IMR-90 (cell line): Measurements from ENCODE around the gene LETM1. TPM values are rescaled to one million over a fixed set of nuclear protein-coding genes. Genes with fewer than 3 reads are reported as not detected.

ENCODE experiments used
- ATAC-seq: fragments of 200-7000 bp; cut with Tn5 transposase; 2 replicates; pipeline ENCODE4 v1.9.1; 2020; ENCODE audit warnings: low read depth, mild to moderate bottlenecking, moderate library complexity
- BruUV-seq: library from RNA; stranded (reverse); fragments of 400-500 nt; replicated peaks from 2 replicates; lab custom pipeline; 2021; lab: Mats Ljungman, UMichigan
- CTCF ChIA-PET: fragments of 300-600 bp; formaldehyde crosslinking; extraction: SDS; loops from one replicate; lab custom pipeline; 2021; ENCODE audit warnings: antibody characterized with exemption; lab: Yijun Ruan, JAX
- POLR2A ChIA-PET: fragments of 300-600 bp; sonication (Branson Sonifier 250); formaldehyde crosslinking; loops from one replicate; lab custom pipeline; 2022; ENCODE audit warnings: antibody characterized with exemption; ENCODE audit not compliant: unreplicated experiment; lab: Charles Lee
- DNase-seq: peaks from one replicate; pipeline ENCODE4 v3.0.0; 2013
- H2AFZ ChIP-seq: replicated peaks from 2 replicates; pipeline ENCODE3; 2013; ENCODE audit warnings: low read length, mild to moderate bottlenecking; ENCODE audit not compliant: poor library complexity
- H2AK5ac ChIP-seq: 2 replicates; pipeline ENCODE4 v1.6.1; 2013; ENCODE audit warnings: low read depth, low read length, inconsistent platforms
- H2AK9ac ChIP-seq: replicated peaks from 2 replicates; pipeline ENCODE3; 2013; ENCODE audit warnings: mild to moderate bottlenecking, low read depth, low read length, moderate library complexity; ENCODE audit not compliant: poor library complexity
- H2BK120ac ChIP-seq: 2 replicates; pipeline ENCODE4 v1.6.1; 2013; ENCODE audit warnings: low read depth, low read length, inconsistent platforms
- H2BK15ac ChIP-seq: 3 replicates; pipeline ENCODE4 v1.6.1; 2013; ENCODE audit warnings: low read depth, low read length, inconsistent platforms
- H2BK20ac ChIP-seq: 2 replicates; pipeline ENCODE4 v1.6.1; 2013; ENCODE audit warnings: low read depth, mild to moderate bottlenecking, inconsistent platforms, low read length, moderate library complexity
- H2BK5ac ChIP-seq: 2 replicates; pipeline ENCODE4 v1.6.1; 2013; ENCODE audit warnings: mild to moderate bottlenecking, low read depth, low read length, inconsistent platforms; ENCODE audit not compliant: poor library complexity, severe bottlenecking
- H3K14ac ChIP-seq: replicated peaks from 2 replicates; pipeline ENCODE4 v1.6.1; 2013; ENCODE audit warnings: low read depth, low read length, inconsistent platforms
- H3K18ac ChIP-seq: 2 replicates; pipeline ENCODE4 v1.6.1; 2013; ENCODE audit warnings: low read depth, low read length, control low read depth
- H3K23ac ChIP-seq: 2 replicates; pipeline ENCODE4 v1.6.1; 2013; ENCODE audit warnings: low read depth, low read length, inconsistent platforms
- H3K27ac ChIP-seq: 2 replicates; pipeline ENCODE4 v1.5.1; 2013; ENCODE audit warnings: mild to moderate bottlenecking, control low read depth, low read length; ENCODE audit not compliant: insufficient read depth
- H3K27me3 ChIP-seq: 2 replicates; pipeline ENCODE4 v1.6.1; 2013; ENCODE audit warnings: low read length; ENCODE audit not compliant: control insufficient read depth, insufficient read depth
- H3K36me3 ChIP-seq: 2 replicates; pipeline ENCODE4 v1.6.1; 2013; ENCODE audit warnings: low read length, mixed read lengths; ENCODE audit not compliant: control insufficient read depth, insufficient read depth
- H3K4ac ChIP-seq: 2 replicates; pipeline ENCODE4 v1.6.1; 2013; ENCODE audit warnings: low read depth, low read length, inconsistent platforms
- H3K4me1 ChIP-seq: 2 replicates; pipeline ENCODE4 v1.6.1; 2013; ENCODE audit warnings: low read length, mixed read lengths; ENCODE audit not compliant: control insufficient read depth, insufficient read depth
- H3K4me2 ChIP-seq: 2 replicates; pipeline ENCODE4 v1.6.1; 2013; ENCODE audit warnings: low read depth, mild to moderate bottlenecking, control low read depth, low read length, moderate library complexity
- H3K4me3 ChIP-seq: 2 replicates; pipeline ENCODE4 v1.5.1; 2013; ENCODE audit warnings: low read depth, mild to moderate bottlenecking, control low read depth, low read length, moderate library complexity; ENCODE audit not compliant: insufficient read depth
- H3K56ac ChIP-seq: 2 replicates; pipeline ENCODE4 v1.6.1; 2013; ENCODE audit warnings: low read length, inconsistent platforms; ENCODE audit not compliant: insufficient read depth; ENCODE audit errors: extremely low read depth
- H3K79me1 ChIP-seq, 2 experiments: 2 replicates each; pipeline ENCODE4 v1.6.1; 2013; ENCODE audit warnings: low read length in 2 of 2, inconsistent platforms in 1 of 2, low read depth in 1 of 2
- H3K9ac ChIP-seq: 2 replicates; pipeline ENCODE4 v1.6.1; 2013; ENCODE audit warnings: low read depth, low read length, control low read depth
- H3K9me1 ChIP-seq: 2 replicates; pipeline ENCODE4 v1.6.1; 2013; ENCODE audit warnings: low read length, inconsistent platforms; ENCODE audit not compliant: insufficient read depth
- H3K9me3 ChIP-seq: 2 replicates; pipeline ENCODE4 v1.6.1; 2013; ENCODE audit warnings: low read length; ENCODE audit not compliant: control insufficient read depth, insufficient read depth
- H4K20me1 ChIP-seq: 2 replicates; pipeline ENCODE4 v1.6.1; 2013; ENCODE audit warnings: low read length, inconsistent platforms; ENCODE audit not compliant: insufficient read depth
- H4K5ac ChIP-seq: 2 replicates; pipeline ENCODE4 v1.6.1; 2013; ENCODE audit warnings: mild to moderate bottlenecking, low read depth, low read length, control low read depth
- H4K8ac ChIP-seq, 2 experiments: 2 replicates each; pipeline ENCODE4 v1.6.1; 2013; ENCODE audit warnings: low read depth in 2 of 2, low read length in 2 of 2, control low read depth in 1 of 2, inconsistent platforms in 1 of 2
- H4K91ac ChIP-seq: 2 replicates; pipeline ENCODE4 v1.6.1; 2013; ENCODE audit warnings: low read depth, low read length, inconsistent platforms; ENCODE audit not compliant: insufficient read depth
- BHLHE40 ChIP-seq: fragments of 150-350 bp; IDR thresholded peaks from 2 replicates; pipeline ENCODE4 v1.6.1; 2016; ENCODE audit warnings: mild to moderate bottlenecking, low read depth, low read length
- CEBPB ChIP-seq: IDR thresholded peaks from 2 replicates; pipeline ENCODE4 v1.6.1; 2012; ENCODE audit warnings: low read depth, low read length, improper control_type of control experiment
- CHD1 ChIP-seq: IDR thresholded peaks from 2 replicates; pipeline ENCODE4 v1.6.1; 2012; ENCODE audit warnings: low read depth, low read length, improper control_type of control experiment
- CTCF ChIP-seq: conservative IDR thresholded peaks from 2 replicates; pipeline ENCODE4 v1.5.1; 2012; ENCODE audit warnings: mild to moderate bottlenecking, low read depth, low read length, improper control_type of control experiment
- ELK1 ChIP-seq: fragments of 150-350 bp; IDR thresholded peaks from 2 replicates; pipeline ENCODE4 v1.6.1; 2016; ENCODE audit warnings: low read depth, mild to moderate bottlenecking, low read length, moderate library complexity, borderline replicate concordance
- FOS ChIP-seq: fragments of 150-350 bp; IDR thresholded peaks from 2 replicates; pipeline ENCODE4 v1.6.1; 2016; ENCODE audit warnings: low read depth, low read length
- MAFK ChIP-seq: IDR thresholded peaks from 2 replicates; pipeline ENCODE4 v1.6.1; 2012; ENCODE audit warnings: low read depth, low read length, improper control_type of control experiment
- MAZ ChIP-seq: IDR thresholded peaks from 2 replicates; pipeline ENCODE4 v1.6.1; 2012; ENCODE audit warnings: low read depth, mild to moderate bottlenecking, low read length, improper control_type of control experiment, moderate library complexity, borderline replicate concordance
- MXI1 ChIP-seq: IDR thresholded peaks from 2 replicates; pipeline ENCODE4 v1.6.1; 2012; ENCODE audit warnings: low read depth, mild to moderate bottlenecking, low read length, moderate library complexity, borderline replicate concordance
- POLR2A ChIP-seq: IDR thresholded peaks from 2 replicates; pipeline ENCODE4 v1.6.1; 2012; ENCODE audit warnings: mild to moderate bottlenecking, low read depth, low read length
- RAD21 ChIP-seq: IDR thresholded peaks from 2 replicates; pipeline ENCODE4 v1.6.1; 2012; ENCODE audit warnings: low read length, improper control_type of control experiment
- RCOR1 ChIP-seq: IDR thresholded peaks from 2 replicates; pipeline ENCODE4 v1.6.1; 2012; ENCODE audit warnings: mild to moderate bottlenecking, low read length, improper control_type of control experiment; ENCODE audit not compliant: insufficient replicate concordance
- RFX5 ChIP-seq: IDR thresholded peaks from 2 replicates; pipeline ENCODE4 v1.8.0; 2012; ENCODE audit warnings: low read depth, mild to moderate bottlenecking, low read length, moderate library complexity
- SMC3 ChIP-seq: fragments of 150-350 bp; IDR thresholded peaks from 2 replicates; pipeline ENCODE4 v1.6.1; 2016; ENCODE audit warnings: low read depth, mild to moderate bottlenecking, antibody characterized with exemption, low read length, moderate library complexity
- USF2 ChIP-seq: fragments of 150-350 bp; IDR thresholded peaks from 2 replicates; pipeline ENCODE4 v1.6.1; 2017; ENCODE audit warnings: mild to moderate bottlenecking, antibody characterized with exemption, low read length, low read depth
- WGBS, 2 experiments: methylation state at CpG; one replicate each; pipeline versions ENCODE4 v1.1.5 to v1.1.7; 2013; ENCODE audit warnings: missing lambda C conversion rate in 2 of 2; ENCODE audit not compliant: insufficient read length in 1 of 2; ENCODE audit errors: extremely low coverage in 2 of 2; 5-methylcytosine and 5-hydroxymethylcytosine counted together
- dilution Hi-C: fragments of 300-500 bp; cut with HindIII; formaldehyde crosslinking; loops from one replicate; pipeline ENCODE4 v1.14.3; 2018; ENCODE audit warnings: low sequenced_read_pairs; ENCODE audit not compliant: unreplicated experiment
- in situ Hi-C: fragments of 300-500 bp; cut with MboI; formaldehyde crosslinking; loops from 3 replicates; pipeline ENCODE4 v1.14.3; 2019; ENCODE audit warnings: low sequenced_read_pairs, inconsistent platforms, mixed read lengths
- intact Hi-C: fragments of 100-400 bp; cut with micrococcal nuclease; formaldehyde crosslinking; loops from 2 replicates; pipeline ENCODE4 v1.10.0; 2022
- polyA plus RNA-seq, 3 experiments: library from polyadenylated mRNA; depleted of rRNA; stranded (reverse); fragments of >200 nt; gene quantifications; 2 replicates each; pipeline ENCODE4 v1.2.3, GENCODE V29; 2012; ENCODE audit warnings: low replicate concordance in 1 of 3
- total RNA-seq: library from RNA; depleted of rRNA; stranded (reverse); fragments of >200 nt; gene quantifications from 2 replicates; pipeline ENCODE4 v1.2.3, GENCODE V29; 2012

LETM1 gene
- total and polyA plus RNA-seq, 2 of the 4 experiments (the other 2 are of a cell fraction) = 25.0 to 49.3 TPM

- H3K14ac ChIP-seq = no peak overlapping the region
- H3K9me3 ChIP-seq = no peaks in the 10 kb centered on the region
- ATAC-seq (no peak), DNase-seq (no peak)
- no peaks in the 10 kb centered on the region for H3K36me3 ChIP-seq
- H2AK5ac ChIP-seq = no peak overlapping the region
- no peaks in the 10 kb centered on the region for H3K79me1 ChIP-seq
- intact Hi-C loops (no loop called here), dilution Hi-C loops (no loop called here), in situ Hi-C loops (no loop called here)
- H4K8ac ChIP-seq = no peak overlapping the region
- no TSS peak for BruUV-seq
- CTCF ChIA-PET = no interaction called here
- 93% methylated on average over 40 of the region's 71 CpGs; no CpG with 5 or more reads in 1 of the 2 experiments for WGBS, 2 experiments
- no peak overlapping the region for H3K4me3 ChIP-seq
- no peak overlapping the region for H3K4ac ChIP-seq
- no peaks in the 10 kb centered on the region for H4K20me1 ChIP-seq
- no peak overlapping the region for H2BK20ac ChIP-seq
- H3K9ac ChIP-seq = no peak overlapping the region
- H3K56ac ChIP-seq = no peak overlapping the region
- POLR2A ChIA-PET = no interaction called here
- no peak overlapping the region for H3K18ac ChIP-seq
- no peak overlapping the region for H4K91ac ChIP-seq
- no peak overlapping the region for H3K4me2 ChIP-seq
- H3K23ac ChIP-seq = no peak overlapping the region
- H3K27ac ChIP-seq = no peak overlapping the region
- H3K27me3 ChIP-seq = no peaks in the 10 kb centered on the region; the same call in 1 of the 2 replicates
- no peak overlapping the region for H2BK5ac ChIP-seq
- no peaks in the 10 kb centered on the region; the same call in 1 of the 2 replicates for H3K4me1 ChIP-seq
- H3K9me1 ChIP-seq = no peaks in the 10 kb centered on the region
- no peak overlapping the region for H2AK9ac ChIP-seq
- H4K5ac ChIP-seq = no peak overlapping the region
- no peak overlapping the region for H2BK15ac ChIP-seq
- H2BK120ac ChIP-seq = no peak overlapping the region
- peak overlapping the region; percentile 43 for H2AFZ ChIP-seq
- TF ChIP-seq RFX5 (no peak), ELK1 (no peak), MAZ (no peak), RAD21 (no peak), CEBPB (no peak), MAFK (no peak), FOS (no peak), CHD1 (no peak), POLR2A (no peak), MXI1 (no peak), RCOR1 (no peak), SMC3 (no peak), BHLHE40 (no peak), USF2 (no peak), CTCF (no peak)
Measured at GRCh38 chr4:1802720-1803522, 53.0 kb downstream of the LETM1 start.
